K562 (cell line): ENCODE measurements around the gene NOA1. TPM values are rescaled to one million over a fixed set of nuclear protein-coding genes. Genes with fewer than 3 reads are reported as not detected.

ENCODE experiments used
- BCL6 ChIP-seq: fragments of 250-450 bp; sonication (Bioruptor Pico); IDR thresholded peaks from 2 replicates; pipeline ENCODE4 v1.4.0; 2020
- CHAMP1 ChIP-seq: fragments of 450-650 bp; IDR thresholded peaks from 2 replicates; pipeline ENCODE4 v1.6.1; 2016; ENCODE audit warnings: mild to moderate bottlenecking
- EGR1 ChIP-seq: fragments of 450-650 bp; conservative IDR thresholded peaks from 2 replicates; pipeline ENCODE4 v1.6.1; 2017; ENCODE audit warnings: mild to moderate bottlenecking
- ESRRB ChIP-seq: fragments of 250-450 bp; sonication (Bioruptor Pico); IDR thresholded peaks from 2 replicates; pipeline ENCODE4 v1.5.0; 2020; ENCODE audit warnings: mild to moderate bottlenecking, moderate library complexity, borderline replicate concordance
- GABPB1 ChIP-seq: sonication (generic); formaldehyde crosslinking; IDR thresholded peaks from 2 replicates; pipeline ENCODE4 v1.8.0; 2022; ENCODE audit warnings: mild to moderate bottlenecking, missing genetic modification reagents
- HNRNPL ChIP-seq: fragments of 200-400 bp; formaldehyde crosslinking; IDR thresholded peaks from 2 replicates; pipeline ENCODE4 v1.6.1; 2017; ENCODE audit warnings: low read depth, mild to moderate bottlenecking, low read length
- HSF4 ChIP-seq: fragments of 250-450 bp; sonication (Bioruptor Pico); IDR thresholded peaks from 2 replicates; pipeline ENCODE4 v2.1.2; 2022; ENCODE audit warnings: mild to moderate bottlenecking, moderate library complexity, borderline replicate concordance
- NUFIP1 ChIP-seq: fragments of 450-650 bp; IDR thresholded peaks from 2 replicates; pipeline ENCODE4 v1.6.1; 2018; ENCODE audit not compliant: partially characterized antibody
- PHF8 ChIP-seq: fragments of 200-600 bp; sonication (generic); IDR thresholded peaks from 2 replicates; pipeline ENCODE4 v1.6.1; 2012; ENCODE audit warnings: mixed run types, mild to moderate bottlenecking, inconsistent platforms, low read length, moderate library complexity, borderline replicate concordance
- SIN3A ChIP-seq, 2 experiments: fragments of 150-350 bp in 1 of 2; IDR thresholded peaks; 2 replicates each; pipeline ENCODE4 v1.6.1; 2011 to 2016; ENCODE audit warnings: borderline replicate concordance in 2 of 2, low read depth in 2 of 2, low read length in 2 of 2, mild to moderate bottlenecking in 2 of 2, moderate library complexity in 2 of 2; ENCODE audit not compliant: control insufficient read depth in 1 of 2
- SMAD3 ChIP-seq: fragments of 450-650 bp; formaldehyde crosslinking; conservative IDR thresholded peaks from 2 replicates; pipeline ENCODE4 v1.4.0; 2020; ENCODE audit warnings: mild to moderate bottlenecking
- TRIM25 ChIP-seq: fragments of 450-650 bp; IDR thresholded peaks from 2 replicates; pipeline ENCODE4 v1.7.0; 2016; ENCODE audit warnings: borderline replicate concordance
- ZNF175 ChIP-seq: fragments of 200-800 bp; sonication (Bioruptor generic); IDR thresholded peaks from 2 replicates; pipeline ENCODE4 v1.6.1; 2016; ENCODE audit warnings: low read depth, mild to moderate bottlenecking, missing genetic modification characterization, missing compliant biosample characterization
- ZNF75A ChIP-seq: fragments of 450-650 bp; formaldehyde crosslinking; IDR thresholded peaks from 2 replicates; pipeline ENCODE4 v1.4.0; 2020; ENCODE audit warnings: mild to moderate bottlenecking
- ZNF780A ChIP-seq: fragments of 250-450 bp; sonication (Bioruptor Pico); IDR thresholded peaks from 2 replicates; pipeline ENCODE4 v1.5.0; 2021; ENCODE audit warnings: mild to moderate bottlenecking
- polyA plus RNA-seq, 8 experiments: library from polyadenylated mRNA; depleted of rRNA in 4 of 8; stranded (reverse) in 5 of 8; unstranded in 3 of 8; fragments of >200 nt; fragmentation: Nextera tagmentation in 2 of 8; fragmentation: Illumina TruSeq in 1 of 8; extraction: Ambion mirVana in 2 of 8; extraction: Trizol in 1 of 8; gene quantifications; 2 replicates each; pipeline versions ENCODE4 v1.2.1 to v1.2.3, GENCODE V29; 2011 to 2014; ENCODE audit warnings: inconsistent platforms in 1 of 8, missing spikeins in 1 of 8
- total RNA-seq, 7 experiments: library from RNA; depleted of rRNA in 6 of 7; stranded (reverse); fragments of >200 nt in 6 of 7; fragmentation: Illumina TruSeq in 2 of 7; extraction: Trizol in 2 of 7; gene quantifications; 2 replicates each; pipeline versions ENCODE4 v1.2.1 to v1.2.3, GENCODE V29; 2011 to 2021; ENCODE audit warnings: low replicate concordance in 1 of 7
- TF ChIP-seq, protein P1 (sequence below): fragments of 450-650 bp; IDR thresholded peaks from 2 replicates; pipeline ENCODE4 v1.6.1; 2018; ENCODE audit warnings: mild to moderate bottlenecking, low read depth; ENCODE audit not compliant: partially characterized antibody
- TF ChIP-seq, protein P2 (sequence below): fragments of 450-650 bp; IDR thresholded peaks from 2 replicates; pipeline ENCODE4 v1.7.1; 2018; ENCODE audit warnings: mild to moderate bottlenecking, low read depth; ENCODE audit not compliant: partially characterized antibody
- TF ChIP-seq, protein P3 (sequence below): fragments of 250-450 bp; sonication (Bioruptor Pico); IDR thresholded peaks from 2 replicates; pipeline ENCODE4 v1.9.0; 2021; ENCODE audit warnings: mild to moderate bottlenecking

NOA1 gene
- total and polyA plus RNA-seq, 9 of the 15 experiments (the other 6 are each of a cell fraction or from before 2014, with no cell fraction given): 2.6 to 26.6 (median 16.7) TPM

- TF ChIP-seq, protein P1, sequence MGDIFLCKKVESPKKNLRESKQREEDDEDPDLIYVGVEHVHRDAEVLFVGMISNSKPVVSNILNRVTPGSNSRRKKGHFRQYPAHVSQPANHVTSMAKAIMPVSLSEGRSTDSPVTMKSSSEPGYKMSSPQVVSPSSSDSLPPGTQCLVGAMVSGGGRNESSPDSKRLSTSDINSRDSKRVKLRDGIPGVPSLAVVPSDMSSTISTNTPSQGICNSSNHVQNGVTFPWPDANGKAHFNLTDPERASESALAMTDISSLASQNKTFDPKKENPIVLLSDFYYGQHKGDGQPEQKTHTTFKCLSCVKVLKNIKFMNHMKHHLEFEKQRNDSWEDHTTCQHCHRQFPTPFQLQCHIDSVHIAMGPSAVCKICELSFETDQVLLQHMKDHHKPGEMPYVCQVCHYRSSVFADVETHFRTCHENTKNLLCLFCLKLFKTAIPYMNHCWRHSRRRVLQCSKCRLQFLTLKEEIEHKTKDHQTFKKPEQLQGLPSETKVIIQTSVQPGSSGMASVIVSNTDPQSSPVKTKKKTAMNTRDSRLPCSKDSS: no peak
- TF ChIP-seq ZNF780A (CRISPR knock-in tag) (no peak), NUFIP1 (no peak), GABPB1 (CRISPR knock-in tag) (no peak), ESRRB (CRISPR knock-in tag) (no peak), SIN3A (IDR thresholded peaks at IDR 0.05; ENCODE audit: borderline replicate concordance in 2 of 2, control insufficient read depth in 1 of 2, low read depth in 2 of 2, low read length in 2 of 2) (no peak), SMAD3 (CRISPR knock-in tag) (no peak), ZNF175 (peak; percentile 68), CHAMP1 (no peak), HSF4 (CRISPR knock-in tag) (no peak), EGR1 (no peak), TRIM25 (no peak), BCL6 (no peak), ZNF75A (CRISPR knock-in tag) (no peak), HNRNPL (no peak), PHF8 (no peak)
- TF ChIP-seq, protein P2, sequence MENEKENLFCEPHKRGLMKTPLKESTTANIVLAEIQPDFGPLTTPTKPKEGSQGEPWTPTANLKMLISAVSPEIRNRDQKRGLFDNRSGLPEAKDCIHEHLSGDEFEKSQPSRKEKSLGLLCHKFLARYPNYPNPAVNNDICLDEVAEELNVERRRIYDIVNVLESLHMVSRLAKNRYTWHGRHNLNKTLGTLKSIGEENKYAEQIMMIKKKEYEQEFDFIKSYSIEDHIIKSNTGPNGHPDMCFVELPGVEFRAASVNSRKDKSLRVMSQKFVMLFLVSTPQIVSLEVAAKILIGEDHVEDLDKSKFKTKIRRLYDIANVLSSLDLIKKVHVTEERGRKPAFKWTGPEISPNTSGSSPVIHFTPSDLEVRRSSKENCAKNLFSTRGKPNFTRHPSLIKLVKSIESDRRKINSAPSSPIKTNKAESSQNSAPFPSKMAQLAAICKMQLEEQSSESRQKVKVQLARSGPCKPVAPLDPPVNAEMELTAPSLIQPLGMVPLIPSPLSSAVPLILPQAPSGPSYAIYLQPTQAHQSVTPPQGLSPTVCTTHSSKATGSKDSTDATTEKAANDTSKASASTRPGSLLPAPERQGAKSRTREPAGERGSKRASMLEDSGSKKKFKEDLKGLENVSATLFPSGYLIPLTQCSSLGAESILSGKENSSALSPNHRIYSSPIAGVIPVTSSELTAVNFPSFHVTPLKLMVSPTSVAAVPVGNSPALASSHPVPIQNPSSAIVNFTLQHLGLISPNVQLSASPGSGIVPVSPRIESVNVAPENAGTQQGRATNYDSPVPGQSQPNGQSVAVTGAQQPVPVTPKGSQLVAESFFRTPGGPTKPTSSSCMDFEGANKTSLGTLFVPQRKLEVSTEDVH: no peak
- TF ChIP-seq, protein P3, sequence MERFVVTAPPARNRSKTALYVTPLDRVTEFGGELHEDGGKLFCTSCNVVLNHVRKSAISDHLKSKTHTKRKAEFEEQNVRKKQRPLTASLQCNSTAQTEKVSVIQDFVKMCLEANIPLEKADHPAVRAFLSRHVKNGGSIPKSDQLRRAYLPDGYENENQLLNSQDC (CRISPR knock-in tag): no peak
These were observed 12.9 kb upstream of the NOA1 start (continued) for GRCh38 chr4:56990109-56990905.
